Endothelial cell of umbilical vein (primary cell): Measurements from ENCODE around the gene PIK3R4. TPM values are rescaled to one million over a fixed set of nuclear protein-coding genes. Genes with fewer than 3 reads are reported as not detected.

Experiments used
- BruUV-seq: library from RNA; stranded (reverse); fragments of 400-500 nt; replicated peaks from 2 replicates; lab custom pipeline; 2021; lab: Mats Ljungman, UMichigan
- CTCF ChIA-PET: fragments of 300-600, 350-600 bp; sonication (Branson Sonifier 250); formaldehyde crosslinking; loops from one replicate; lab custom pipeline; 2021; ENCODE audit warnings: antibody characterized with exemption, inconsistent platforms; lab: Charles Lee
- POLR2A ChIA-PET: fragments of 300-600, 350-600 bp; sonication (Branson Sonifier 250); formaldehyde crosslinking; loops from one replicate; lab custom pipeline; 2021; ENCODE audit warnings: antibody characterized with exemption, inconsistent platforms; lab: Charles Lee
- DNase-seq: peaks from one replicate; pipeline ENCODE4 v3.0.0-alpha.2; 2011; ENCODE audit warnings: low read depth, low spot score
- FAIRE-seq: peaks from 2 replicates; lab custom pipeline; 2011; peaks lifted over from hg19 to GRCh38; lab: Jason Lieb, UNC
- H2AFZ ChIP-seq: 2 replicates; pipeline ENCODE4 v1.6.0; 2012; ENCODE audit warnings: low read depth, low read length, control low read depth, inconsistent platforms
- H3K27ac ChIP-seq: 2 replicates; pipeline ENCODE4 v1.5.1; 2011; ENCODE audit warnings: low read depth, mild to moderate bottlenecking, control low read depth, low read length, moderate library complexity; ENCODE audit not compliant: insufficient read depth
- H3K27me3 ChIP-seq, 2 experiments: 2 replicates each; pipeline versions ENCODE4 v1.6.0 to v1.6.1; 2011; ENCODE audit warnings: low read length in 2 of 2, mixed read lengths in 1 of 2; ENCODE audit not compliant: control insufficient read depth in 2 of 2, insufficient read depth in 2 of 2
- H3K36me3 ChIP-seq, 2 experiments: 2 replicates in 1 of 2; 3 replicates in 1 of 2; pipeline ENCODE4 v1.5.1; 2011; ENCODE audit warnings: low read length in 2 of 2, mild to moderate bottlenecking in 1 of 2, moderate library complexity in 1 of 2; ENCODE audit not compliant: control insufficient read depth in 2 of 2, insufficient read depth in 2 of 2; ENCODE audit errors: extremely low read depth in 1 of 2
- H3K4me1 ChIP-seq: 3 replicates; pipeline ENCODE4 v1.5.1; 2011; ENCODE audit warnings: mild to moderate bottlenecking, low read length; ENCODE audit not compliant: control insufficient read depth, insufficient read depth; ENCODE audit errors: extremely low read depth
- H3K4me2 ChIP-seq: 2 replicates; pipeline ENCODE4 v1.6.1; 2011; ENCODE audit warnings: low read length, control low read depth, mixed read lengths; ENCODE audit not compliant: insufficient read depth
- H3K4me3 ChIP-seq, 3 experiments: fragments of 200-600 bp in 1 of 3; sonication (generic), shearing (Covaris generic) in 1 of 3; replicated peaks in 1 of 3; 2 replicates each; pipeline ENCODE4 v1.5.1; 2011 to 2016; ENCODE audit warnings: control low read depth in 3 of 3, low read length in 3 of 3, mild to moderate bottlenecking in 2 of 3, inconsistent platforms in 1 of 3, low read depth in 1 of 3, moderate library complexity in 1 of 3; ENCODE audit not compliant: insufficient read depth in 1 of 3
- H3K79me2 ChIP-seq: 2 replicates; pipeline ENCODE4 v1.6.0; 2012; ENCODE audit warnings: low read length, inconsistent platforms; ENCODE audit not compliant: control insufficient read depth, insufficient read depth
- H3K9ac ChIP-seq: replicated peaks from 2 replicates; pipeline ENCODE3; 2011; ENCODE audit warnings: low read length, control low read depth; ENCODE audit not compliant: insufficient read depth; ENCODE audit errors: extremely low read depth
- H3K9me1 ChIP-seq: replicated peaks from 3 replicates; pipeline ENCODE4 v1.6.0; 2011; ENCODE audit warnings: mild to moderate bottlenecking, low read length; ENCODE audit not compliant: control insufficient read depth, insufficient read depth; ENCODE audit errors: extremely low read depth
- H3K9me3 ChIP-seq: replicated peaks from 2 replicates; pipeline ENCODE4 v1.5.1; 2012; ENCODE audit warnings: low read length, inconsistent platforms; ENCODE audit not compliant: control insufficient read depth, insufficient read depth
- H4K20me1 ChIP-seq: replicated peaks from 2 replicates; pipeline ENCODE3; 2011; ENCODE audit warnings: mild to moderate bottlenecking, low read length; ENCODE audit not compliant: control insufficient read depth, insufficient read depth; ENCODE audit errors: extremely low read depth
- EZH2 ChIP-seq: IDR thresholded peaks from 2 replicates; pipeline ENCODE4 v1.6.1; 2012; ENCODE audit warnings: borderline replicate concordance, low read depth, mild to moderate bottlenecking, moderate library complexity, low read length, inconsistent platforms; ENCODE audit not compliant: severe bottlenecking
- FOS ChIP-seq: IDR thresholded peaks from 2 replicates; pipeline ENCODE4 v1.6.1; 2011; ENCODE audit warnings: mild to moderate bottlenecking, low read length, moderate library complexity, borderline replicate concordance; ENCODE audit not compliant: insufficient read depth
- GATA2 ChIP-seq: IDR thresholded peaks from 2 replicates; pipeline ENCODE4 v1.7.0; 2011; ENCODE audit warnings: low read depth, mild to moderate bottlenecking, moderate library complexity, mixed read lengths, low read length; ENCODE audit not compliant: insufficient read length, insufficient read depth
- JUN ChIP-seq: IDR thresholded peaks from 2 replicates; pipeline ENCODE4 v1.6.1; 2011; ENCODE audit warnings: borderline replicate concordance, low read depth; ENCODE audit not compliant: insufficient read length, insufficient read depth
- MYC ChIP-seq: IDR thresholded peaks from one replicate; pipeline ENCODE4 v1.6.1; 2011; ENCODE audit warnings: mild to moderate bottlenecking, low read depth, low read length
- POLR2A ChIP-seq: IDR thresholded peaks from 2 replicates; pipeline ENCODE4 v1.6.1; 2012; ENCODE audit warnings: low read depth, mild to moderate bottlenecking, control low read depth, low read length
- POLR2AphosphoS5 ChIP-seq: IDR thresholded peaks from 2 replicates; pipeline ENCODE4 v1.6.1; 2012; ENCODE audit warnings: low read depth, mild to moderate bottlenecking, control low read depth, low read length, moderate library complexity; ENCODE audit not compliant: insufficient read depth
- dilution Hi-C: fragments of 300-500 bp; cut with MboI; formaldehyde crosslinking; loops from one replicate; pipeline ENCODE4 v1.15.0; 2019; ENCODE audit warnings: low sequenced_read_pairs; ENCODE audit not compliant: extremely low pct_ligation_motif_present
- intact Hi-C: fragments of 100-400 bp; cut with micrococcal nuclease; formaldehyde crosslinking; loops from one replicate; pipeline ENCODE4 v1.10.0; 2022
- polyA plus RNA-seq, 4 experiments: library from polyadenylated mRNA; depleted of rRNA in 3 of 4; stranded (reverse) in 3 of 4; unstranded in 1 of 4; fragments of >200 nt; gene quantifications; 2 replicates each; pipeline versions ENCODE4 v1.2.1 to v1.2.3, GENCODE V29; 2011 to 2012; ENCODE audit warnings: missing spikeins in 1 of 4
- total RNA-seq: library from RNA; stranded (reverse); gene quantifications from 2 replicates; pipeline ENCODE4 v1.2.3, GENCODE V29; 2021
- TF ChIP-seq, protein P1 (sequence below): IDR thresholded peaks from 2 replicates; pipeline ENCODE4 v1.6.1; 2011; ENCODE audit not compliant: insufficient read depth, insufficient read length
- TF ChIP-seq, protein P2 (sequence below), 2 donors: IDR thresholded peaks; 1 replicate in 1 of 2; 2 replicates in 1 of 2; pipeline ENCODE4 v1.5.1; 2011; ENCODE audit warnings: low read length in 2 of 2, mild to moderate bottlenecking in 2 of 2, moderate library complexity in 2 of 2, control low read depth in 1 of 2, inconsistent platforms in 1 of 2, low read depth in 1 of 2; ENCODE audit not compliant: insufficient read depth in 1 of 2; ENCODE audit errors: extremely low read depth in 1 of 2

PIK3R4 gene
- total and polyA plus RNA-seq, 2 donors (not counting 3 experiments of a cell fraction or from before 2014, with no cell fraction given), result 23.0 to 43.1 TPM

DNA sequence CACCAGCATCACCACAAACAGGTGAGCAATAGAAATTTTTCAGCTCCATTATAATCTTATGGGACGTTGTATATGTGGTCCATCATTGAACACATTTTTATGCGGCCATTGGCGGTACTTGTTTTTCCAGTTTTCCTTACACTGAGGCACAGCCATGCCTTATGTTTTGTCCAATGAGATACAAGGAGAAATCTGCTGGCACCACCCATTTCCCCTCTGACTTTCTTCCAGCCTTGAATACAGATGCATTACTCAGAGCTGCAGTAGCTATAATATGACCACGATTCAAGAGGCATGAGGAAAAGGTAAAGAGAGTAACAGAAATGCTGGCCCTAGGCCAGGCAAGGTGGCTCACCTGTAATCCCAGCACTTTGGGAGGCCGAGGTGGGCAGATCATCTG is 9.0 kb upstream of the PIK3R4 start:
- Histone ChIP-seq H3K36me3 (no peaks in the 10 kb centered on the region), H3K9me3 (no peaks in the 10 kb centered on the region), H3K9ac (no peak overlapping the region), H3K9me1 (no peaks in the 10 kb centered on the region), H3K4me3 (no peak overlapping the region), H2AFZ (no peak overlapping the region), H3K4me1 (no peaks in the 10 kb centered on the region), H3K4me2 (no peak overlapping the region), H3K79me2 (no peaks in the 10 kb centered on the region), H3K27me3 (no peaks in the 10 kb centered on the region), H4K20me1 (no peaks in the 10 kb centered on the region), H3K27ac (no peak overlapping the region)
- TF ChIP-seq POLR2A, result no peak
- no peak for TF ChIP-seq EZH2
- no peak for TF ChIP-seq FOS
- TF ChIP-seq POLR2AphosphoS5, result no peak
- no peak for TF ChIP-seq JUN
- no peak for TF ChIP-seq GATA2
- TF ChIP-seq MYC, result no peak
- TF ChIP-seq, protein P1, sequence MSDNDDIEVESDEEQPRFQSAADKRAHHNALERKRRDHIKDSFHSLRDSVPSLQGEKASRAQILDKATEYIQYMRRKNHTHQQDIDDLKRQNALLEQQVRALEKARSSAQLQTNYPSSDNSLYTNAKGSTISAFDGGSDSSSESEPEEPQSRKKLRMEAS, result no peak
- TF ChIP-seq, protein P2, sequence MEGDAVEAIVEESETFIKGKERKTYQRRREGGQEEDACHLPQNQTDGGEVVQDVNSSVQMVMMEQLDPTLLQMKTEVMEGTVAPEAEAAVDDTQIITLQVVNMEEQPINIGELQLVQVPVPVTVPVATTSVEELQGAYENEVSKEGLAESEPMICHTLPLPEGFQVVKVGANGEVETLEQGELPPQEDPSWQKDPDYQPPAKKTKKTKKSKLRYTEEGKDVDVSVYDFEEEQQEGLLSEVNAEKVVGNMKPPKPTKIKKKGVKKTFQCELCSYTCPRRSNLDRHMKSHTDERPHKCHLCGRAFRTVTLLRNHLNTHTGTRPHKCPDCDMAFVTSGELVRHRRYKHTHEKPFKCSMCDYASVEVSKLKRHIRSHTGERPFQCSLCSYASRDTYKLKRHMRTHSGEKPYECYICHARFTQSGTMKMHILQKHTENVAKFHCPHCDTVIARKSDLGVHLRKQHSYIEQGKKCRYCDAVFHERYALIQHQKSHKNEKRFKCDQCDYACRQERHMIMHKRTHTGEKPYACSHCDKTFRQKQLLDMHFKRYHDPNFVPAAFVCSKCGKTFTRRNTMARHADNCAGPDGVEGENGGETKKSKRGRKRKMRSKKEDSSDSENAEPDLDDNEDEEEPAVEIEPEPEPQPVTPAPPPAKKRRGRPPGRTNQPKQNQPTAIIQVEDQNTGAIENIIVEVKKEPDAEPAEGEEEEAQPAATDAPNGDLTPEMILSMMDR (IDR thresholded peaks at IDR 0.05; ENCODE audit: extremely low read depth in 1 of 2, insufficient read depth in 1 of 2, low read depth in 1 of 2, low read length in 2 of 2), result no peak
- intact Hi-C loops, result loop anchor here (10.0 kb wide), 1 partner anchor 481 kb away; no protein-coding TSS in a partner anchor
- BruUV-seq, result no TSS peak
- DNase-seq, result no peak
- POLR2A ChIA-PET, result no interaction called here
- CTCF ChIA-PET, result interaction anchor here (2.0 kb wide), 1 partner anchor 138 kb away, joined by 8 read pairs; the partner anchor contains the start of gene ATP2C1
- dilution Hi-C loops, result no loop called here
- no peak for FAIRE-seq
